Trophoblast cell (in vitro differentiated cells and primary cell): Measurements from ENCODE around the gene NPHP4.

Experiments used
- DNase-seq, 2 donors: peaks; one replicate each; pipeline ENCODE4 v3.0.0-alpha.2; 2016
- H2AFZ ChIP-seq: 2 replicates; pipeline ENCODE4 v1.6.1; 2013; ENCODE audit warnings: low read length, moderate library complexity, mild to moderate bottlenecking; ENCODE audit not compliant: insufficient read depth, poor library complexity
- H2AK5ac ChIP-seq: 2 replicates; pipeline ENCODE4 v1.6.1; 2013; ENCODE audit warnings: mild to moderate bottlenecking, low read length
- H2BK120ac ChIP-seq: 2 replicates; pipeline ENCODE4 v1.6.1; 2013; ENCODE audit warnings: low read length, mild to moderate bottlenecking, moderate library complexity; ENCODE audit not compliant: insufficient read depth, poor library complexity
- H2BK12ac ChIP-seq: 2 replicates; pipeline ENCODE4 v1.6.1; 2013; ENCODE audit warnings: mild to moderate bottlenecking, low read length, moderate library complexity
- H2BK5ac ChIP-seq: 2 replicates; pipeline ENCODE4 v1.6.1; 2013; ENCODE audit warnings: low read length, low read depth, moderate library complexity, mild to moderate bottlenecking; ENCODE audit not compliant: poor library complexity
- H3K14ac ChIP-seq: 2 replicates; pipeline ENCODE4 v1.6.1; 2013; ENCODE audit warnings: mild to moderate bottlenecking, low read length
- H3K18ac ChIP-seq: 2 replicates; pipeline ENCODE4 v1.6.1; 2013; ENCODE audit warnings: mild to moderate bottlenecking, low read length
- H3K23ac ChIP-seq: 2 replicates; pipeline ENCODE4 v1.6.1; 2013; ENCODE audit warnings: low read length
- H3K27ac ChIP-seq: 2 replicates; pipeline ENCODE4 v1.5.1; 2013; ENCODE audit warnings: low read depth, mild to moderate bottlenecking, inconsistent platforms, low read length, moderate library complexity
- H3K27me3 ChIP-seq: 2 replicates; pipeline ENCODE4 v1.6.1; 2013; ENCODE audit warnings: inconsistent platforms, mild to moderate bottlenecking, low read length, moderate library complexity; ENCODE audit not compliant: insufficient read depth
- H3K36me3 ChIP-seq, 2 experiments: 1 replicate in 1 of 2; 2 replicates in 1 of 2; pipeline ENCODE4 v1.6.1; 2013; ENCODE audit warnings: low read length in 2 of 2, mild to moderate bottlenecking in 2 of 2, moderate library complexity in 1 of 2; ENCODE audit not compliant: insufficient read depth in 2 of 2, control insufficient read depth in 1 of 2
- H3K4ac ChIP-seq: 2 replicates; pipeline ENCODE4 v1.6.1; 2013; ENCODE audit warnings: low read depth, mild to moderate bottlenecking, low read length, moderate library complexity
- H3K4me1 ChIP-seq, 2 experiments: 1 replicate in 1 of 2; 2 replicates in 1 of 2; pipeline ENCODE4 v1.6.1; 2013; ENCODE audit warnings: low read length in 2 of 2, mild to moderate bottlenecking in 2 of 2, moderate library complexity in 1 of 2; ENCODE audit not compliant: insufficient read depth in 2 of 2, control insufficient read depth in 1 of 2
- H3K4me2 ChIP-seq: 2 replicates; pipeline ENCODE4 v1.6.1; 2013; ENCODE audit warnings: inconsistent platforms, mild to moderate bottlenecking, low read length, moderate library complexity
- H3K4me3 ChIP-seq: 2 replicates; pipeline ENCODE4 v1.5.1; 2013; ENCODE audit warnings: mild to moderate bottlenecking, low read depth, low read length, inconsistent platforms
- H3K79me1 ChIP-seq: one replicate; pipeline ENCODE4 v1.6.1; 2013; ENCODE audit warnings: low read length
- H3K79me2 ChIP-seq: 2 replicates; pipeline ENCODE4 v1.6.1; 2013; ENCODE audit warnings: low read length, mild to moderate bottlenecking; ENCODE audit not compliant: control insufficient read depth, insufficient read depth, poor library complexity
- H3K9ac ChIP-seq: 2 replicates; pipeline ENCODE4 v1.6.1; 2013; ENCODE audit warnings: mild to moderate bottlenecking, low read length
- H3K9me3 ChIP-seq: 2 replicates; pipeline ENCODE4 v1.6.1; 2013; ENCODE audit warnings: low read depth, mild to moderate bottlenecking, control low read depth, inconsistent platforms, low read length; ENCODE audit not compliant: insufficient read depth
- H4K12ac ChIP-seq: 2 replicates; pipeline ENCODE4 v1.6.1; 2013; ENCODE audit warnings: low read depth, mild to moderate bottlenecking, low read length, moderate library complexity
- H4K8ac ChIP-seq: 2 replicates; pipeline ENCODE4 v1.6.1; 2013; ENCODE audit warnings: low read depth, mild to moderate bottlenecking, low read length, moderate library complexity
- H4K91ac ChIP-seq: one replicate; pipeline ENCODE4 v1.6.1; 2013; ENCODE audit warnings: low read depth, mild to moderate bottlenecking, low read length, moderate library complexity
- WGBS: extraction: QIAGEN DNeasy Blood & Tissue Kit; methylation state at CpG from one replicate; pipeline ENCODE4 v1.1.7; 2013; ENCODE audit warnings: missing lambda C conversion rate; ENCODE audit not compliant: insufficient read length, insufficient coverage; ENCODE audit errors: extremely low coverage; 5-methylcytosine and 5-hydroxymethylcytosine counted together

The NPHP4 gene

GRCh38 chr1:5819391-5820025 is 172.7 kb downstream of the NPHP4 start:
- Histone ChIP-seq H4K91ac (no peak overlapping the region), H2BK12ac (no peak overlapping the region), H3K18ac (no peak overlapping the region), H2BK5ac (no peak overlapping the region), H3K4me3 (no peak overlapping the region), H3K4me1 (no peaks in the 10 kb centered on the region), H3K27me3 (no peaks in the 10 kb centered on the region), H3K9ac (no peak overlapping the region), H2AFZ (no peak overlapping the region), H3K23ac (no peak overlapping the region), H3K9me3 (peaks cover 14% of the 10 kb centered on the region), H2BK120ac (no peak overlapping the region), H3K14ac (no peak overlapping the region), H3K79me2 (no peaks in the 10 kb centered on the region), H4K12ac (no peak overlapping the region), H3K27ac (no peak overlapping the region), H3K79me1 (no peaks in the 10 kb centered on the region), H3K4ac (no peak overlapping the region), H2AK5ac (no peak overlapping the region), H3K4me2 (no peak overlapping the region), H4K8ac (no peak overlapping the region), H3K36me3 (no peaks in the 10 kb centered on the region)
- WGBS: no CpG with 5 or more reads among the region's 9 CpGs
- DNase-seq: no peak

- Histone ChIP-seq H4K12ac (no peak overlapping the region), H3K14ac (no peak overlapping the region), H2BK12ac (no peak overlapping the region), H4K91ac (no peak overlapping the region), H3K4me1 (no peaks in the 10 kb centered on the region), H3K23ac (no peak overlapping the region), H3K36me3 (no peaks in the 10 kb centered on the region), H2AK5ac (no peak overlapping the region), H3K27me3 (no peaks in the 10 kb centered on the region), H3K4me2 (no peak overlapping the region), H3K79me1 (no peaks in the 10 kb centered on the region), H3K18ac (no peak overlapping the region), H3K79me2 (no peaks in the 10 kb centered on the region), H2BK5ac (no peak overlapping the region), H2BK120ac (no peak overlapping the region), H3K9ac (no peak overlapping the region), H3K9me3 (peaks cover 14% of the 10 kb centered on the region), H3K4ac (no peak overlapping the region), H2AFZ (no peak overlapping the region), H4K8ac (no peak overlapping the region), H3K4me3 (no peak overlapping the region), H3K27ac (no peak overlapping the region)
- no peak for DNase-seq
- WGBS: no CpG with 5 or more reads among the region's 14 CpGs
These were observed 173.5 kb downstream of the NPHP4 start for GRCh38 chr1:5818755-5819154.

GRCh38 chr1:5815716-5816115 is 176.5 kb downstream of the NPHP4 start:
- no peak overlapping the region for H3K9ac ChIP-seq
- no peak overlapping the region for H2BK5ac ChIP-seq
- no peak overlapping the region for H2BK120ac ChIP-seq
- H4K12ac ChIP-seq: no peak overlapping the region
- no peaks in the 10 kb centered on the region for H3K27me3 ChIP-seq
- no peak overlapping the region for H3K4me3 ChIP-seq
- no peak overlapping the region for H2AK5ac ChIP-seq
- H3K23ac ChIP-seq: no peak overlapping the region
- no peak overlapping the region for H2AFZ ChIP-seq
- no peak overlapping the region for H4K91ac ChIP-seq
- WGBS: no CpG with 5 or more reads among the region's 4 CpGs
- H2BK12ac ChIP-seq: no peak overlapping the region
- peaks cover 12% of the 10 kb centered on the region for H3K9me3 ChIP-seq
- H3K4me2 ChIP-seq: no peak overlapping the region
- H4K8ac ChIP-seq: no peak overlapping the region
- no peak overlapping the region for H3K27ac ChIP-seq
- DNase-seq: no peak
- no peak overlapping the region for H3K18ac ChIP-seq
- H3K4me1 ChIP-seq: no peaks in the 10 kb centered on the region
- H3K79me2 ChIP-seq: no peaks in the 10 kb centered on the region
- no peaks in the 10 kb centered on the region for H3K79me1 ChIP-seq
- H3K4ac ChIP-seq: no peak overlapping the region
- H3K14ac ChIP-seq: no peak overlapping the region
- H3K36me3 ChIP-seq: no peaks in the 10 kb centered on the region

DNA sequence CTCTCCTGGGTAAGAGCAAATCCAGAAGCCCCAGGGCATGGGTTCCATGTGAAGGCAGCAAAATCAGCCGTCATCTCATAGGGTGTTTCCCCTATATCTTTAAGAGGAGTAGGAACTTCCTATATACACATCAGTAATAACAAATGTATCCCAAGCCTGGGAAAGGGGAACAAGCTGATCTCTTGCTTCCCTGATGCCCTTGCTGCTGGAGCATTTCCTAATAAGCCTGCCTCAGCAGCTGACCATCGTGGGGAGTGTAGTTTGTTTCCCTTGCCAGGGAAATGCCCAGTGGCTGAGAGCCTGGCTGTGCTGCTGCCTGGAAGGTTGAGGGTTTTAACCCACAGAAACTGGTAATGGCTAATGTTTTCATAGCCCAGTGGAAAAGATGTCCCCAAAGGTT is 177.0 kb downstream of the NPHP4 start:
- H3K27me3 ChIP-seq: no peaks in the 10 kb centered on the region
- H4K8ac ChIP-seq: no peak overlapping the region
- no CpG with 5 or more reads among the region's 2 CpGs for WGBS
- no peak overlapping the region for H2AK5ac ChIP-seq
- H3K9ac ChIP-seq: no peak overlapping the region
- no peak overlapping the region for H2BK12ac ChIP-seq
- no peak overlapping the region for H3K4me3 ChIP-seq
- no peak overlapping the region for H2AFZ ChIP-seq
- no peaks in the 10 kb centered on the region for H3K36me3 ChIP-seq
- H3K9me3 ChIP-seq: peaks cover 12% of the 10 kb centered on the region
- no peak overlapping the region for H3K14ac ChIP-seq
- H4K91ac ChIP-seq: no peak overlapping the region
- no peak for DNase-seq
- no peak overlapping the region for H3K18ac ChIP-seq
- H3K4me2 ChIP-seq: no peak overlapping the region
- no peak overlapping the region for H2BK5ac ChIP-seq
- no peak overlapping the region for H3K4ac ChIP-seq
- H3K27ac ChIP-seq: no peak overlapping the region
- no peaks in the 10 kb centered on the region for H3K4me1 ChIP-seq
- H3K79me1 ChIP-seq: no peaks in the 10 kb centered on the region
- no peak overlapping the region for H4K12ac ChIP-seq
- H3K23ac ChIP-seq: no peak overlapping the region
- H2BK120ac ChIP-seq: no peak overlapping the region
- no peaks in the 10 kb centered on the region for H3K79me2 ChIP-seq
